Endothelial cell of umbilical vein (primary cell): ENCODE results near the gene MVK. TPM values are rescaled to one million over a fixed set of nuclear protein-coding genes. Genes with fewer than 3 reads are reported as not detected.

ENCODE experiments used
- BruUV-seq: library from RNA; stranded (reverse); fragments of 400-500 nt; replicated peaks from 2 replicates; lab custom pipeline; 2021; lab: Mats Ljungman, UMichigan
- CTCF ChIA-PET: fragments of 300-600, 350-600 bp; sonication (Branson Sonifier 250); formaldehyde crosslinking; loops from one replicate; lab custom pipeline; 2021; ENCODE audit warnings: antibody characterized with exemption, inconsistent platforms; lab: Charles Lee
- POLR2A ChIA-PET: fragments of 300-600, 350-600 bp; sonication (Branson Sonifier 250); formaldehyde crosslinking; loops from one replicate; lab custom pipeline; 2021; ENCODE audit warnings: antibody characterized with exemption, inconsistent platforms; lab: Charles Lee
- DNase-seq: peaks from one replicate; pipeline ENCODE4 v3.0.0-alpha.2; 2011; ENCODE audit warnings: low read depth, low spot score
- FAIRE-seq: peaks from 2 replicates; lab custom pipeline; 2011; peaks lifted over from hg19 to GRCh38; lab: Jason Lieb, UNC
- H2AFZ ChIP-seq: 2 replicates; pipeline ENCODE4 v1.6.0; 2012; ENCODE audit warnings: low read depth, low read length, control low read depth, inconsistent platforms
- H3K27ac ChIP-seq: 2 replicates; pipeline ENCODE4 v1.5.1; 2011; ENCODE audit warnings: low read depth, mild to moderate bottlenecking, control low read depth, low read length, moderate library complexity; ENCODE audit not compliant: insufficient read depth
- H3K27me3 ChIP-seq, 2 experiments: 2 replicates each; pipeline versions ENCODE4 v1.6.0 to v1.6.1; 2011; ENCODE audit warnings: low read length in 2 of 2, mixed read lengths in 1 of 2; ENCODE audit not compliant: control insufficient read depth in 2 of 2, insufficient read depth in 2 of 2
- H3K36me3 ChIP-seq, 2 experiments: 2 replicates in 1 of 2; 3 replicates in 1 of 2; pipeline ENCODE4 v1.5.1; 2011; ENCODE audit warnings: low read length in 2 of 2, mild to moderate bottlenecking in 1 of 2, moderate library complexity in 1 of 2; ENCODE audit not compliant: control insufficient read depth in 2 of 2, insufficient read depth in 2 of 2; ENCODE audit errors: extremely low read depth in 1 of 2
- H3K4me1 ChIP-seq: 3 replicates; pipeline ENCODE4 v1.5.1; 2011; ENCODE audit warnings: mild to moderate bottlenecking, low read length; ENCODE audit not compliant: control insufficient read depth, insufficient read depth; ENCODE audit errors: extremely low read depth
- H3K4me2 ChIP-seq: 2 replicates; pipeline ENCODE4 v1.6.1; 2011; ENCODE audit warnings: low read length, control low read depth, mixed read lengths; ENCODE audit not compliant: insufficient read depth
- H3K4me3 ChIP-seq, 3 experiments: fragments of 200-600 bp in 1 of 3; sonication (generic), shearing (Covaris generic) in 1 of 3; replicated peaks in 1 of 3; 2 replicates each; pipeline ENCODE4 v1.5.1; 2011 to 2016; ENCODE audit warnings: control low read depth in 3 of 3, low read length in 3 of 3, mild to moderate bottlenecking in 2 of 3, inconsistent platforms in 1 of 3, low read depth in 1 of 3, moderate library complexity in 1 of 3; ENCODE audit not compliant: insufficient read depth in 1 of 3
- H3K79me2 ChIP-seq: 2 replicates; pipeline ENCODE4 v1.6.0; 2012; ENCODE audit warnings: low read length, inconsistent platforms; ENCODE audit not compliant: control insufficient read depth, insufficient read depth
- H3K9ac ChIP-seq: replicated peaks from 2 replicates; pipeline ENCODE3; 2011; ENCODE audit warnings: low read length, control low read depth; ENCODE audit not compliant: insufficient read depth; ENCODE audit errors: extremely low read depth
- H3K9me1 ChIP-seq: replicated peaks from 3 replicates; pipeline ENCODE4 v1.6.0; 2011; ENCODE audit warnings: mild to moderate bottlenecking, low read length; ENCODE audit not compliant: control insufficient read depth, insufficient read depth; ENCODE audit errors: extremely low read depth
- H3K9me3 ChIP-seq: replicated peaks from 2 replicates; pipeline ENCODE4 v1.5.1; 2012; ENCODE audit warnings: low read length, inconsistent platforms; ENCODE audit not compliant: control insufficient read depth, insufficient read depth
- H4K20me1 ChIP-seq: replicated peaks from 2 replicates; pipeline ENCODE3; 2011; ENCODE audit warnings: mild to moderate bottlenecking, low read length; ENCODE audit not compliant: control insufficient read depth, insufficient read depth; ENCODE audit errors: extremely low read depth
- EZH2 ChIP-seq: IDR thresholded peaks from 2 replicates; pipeline ENCODE4 v1.6.1; 2012; ENCODE audit warnings: borderline replicate concordance, low read depth, mild to moderate bottlenecking, moderate library complexity, low read length, inconsistent platforms; ENCODE audit not compliant: severe bottlenecking
- FOS ChIP-seq: IDR thresholded peaks from 2 replicates; pipeline ENCODE4 v1.6.1; 2011; ENCODE audit warnings: mild to moderate bottlenecking, low read length, moderate library complexity, borderline replicate concordance; ENCODE audit not compliant: insufficient read depth
- GATA2 ChIP-seq: IDR thresholded peaks from 2 replicates; pipeline ENCODE4 v1.7.0; 2011; ENCODE audit warnings: low read depth, mild to moderate bottlenecking, moderate library complexity, mixed read lengths, low read length; ENCODE audit not compliant: insufficient read length, insufficient read depth
- JUN ChIP-seq: IDR thresholded peaks from 2 replicates; pipeline ENCODE4 v1.6.1; 2011; ENCODE audit warnings: borderline replicate concordance, low read depth; ENCODE audit not compliant: insufficient read length, insufficient read depth
- MYC ChIP-seq: IDR thresholded peaks from one replicate; pipeline ENCODE4 v1.6.1; 2011; ENCODE audit warnings: mild to moderate bottlenecking, low read depth, low read length
- POLR2A ChIP-seq: IDR thresholded peaks from 2 replicates; pipeline ENCODE4 v1.6.1; 2012; ENCODE audit warnings: low read depth, mild to moderate bottlenecking, control low read depth, low read length
- POLR2AphosphoS5 ChIP-seq: IDR thresholded peaks from 2 replicates; pipeline ENCODE4 v1.6.1; 2012; ENCODE audit warnings: low read depth, mild to moderate bottlenecking, control low read depth, low read length, moderate library complexity; ENCODE audit not compliant: insufficient read depth
- dilution Hi-C: fragments of 300-500 bp; cut with MboI; formaldehyde crosslinking; loops from one replicate; pipeline ENCODE4 v1.15.0; 2019; ENCODE audit warnings: low sequenced_read_pairs; ENCODE audit not compliant: extremely low pct_ligation_motif_present
- intact Hi-C: fragments of 100-400 bp; cut with micrococcal nuclease; formaldehyde crosslinking; loops from one replicate; pipeline ENCODE4 v1.10.0; 2022
- polyA plus RNA-seq, 4 experiments: library from polyadenylated mRNA; depleted of rRNA in 3 of 4; stranded (reverse) in 3 of 4; unstranded in 1 of 4; fragments of >200 nt; gene quantifications; 2 replicates each; pipeline versions ENCODE4 v1.2.1 to v1.2.3, GENCODE V29; 2011 to 2012; ENCODE audit warnings: missing spikeins in 1 of 4
- total RNA-seq: library from RNA; stranded (reverse); gene quantifications from 2 replicates; pipeline ENCODE4 v1.2.3, GENCODE V29; 2021
- TF ChIP-seq, protein P1 (sequence below): IDR thresholded peaks from 2 replicates; pipeline ENCODE4 v1.6.1; 2011; ENCODE audit not compliant: insufficient read depth, insufficient read length
- TF ChIP-seq, protein P2 (sequence below), 2 donors: IDR thresholded peaks; 1 replicate in 1 of 2; 2 replicates in 1 of 2; pipeline ENCODE4 v1.5.1; 2011; ENCODE audit warnings: low read length in 2 of 2, mild to moderate bottlenecking in 2 of 2, moderate library complexity in 2 of 2, control low read depth in 1 of 2, inconsistent platforms in 1 of 2, low read depth in 1 of 2; ENCODE audit not compliant: insufficient read depth in 1 of 2; ENCODE audit errors: extremely low read depth in 1 of 2

Gene MVK
- total and polyA plus RNA-seq, 2 donors (not counting 3 experiments of a cell fraction or from before 2014, with no cell fraction given) = 32.6 to 42.6 TPM

DNA sequence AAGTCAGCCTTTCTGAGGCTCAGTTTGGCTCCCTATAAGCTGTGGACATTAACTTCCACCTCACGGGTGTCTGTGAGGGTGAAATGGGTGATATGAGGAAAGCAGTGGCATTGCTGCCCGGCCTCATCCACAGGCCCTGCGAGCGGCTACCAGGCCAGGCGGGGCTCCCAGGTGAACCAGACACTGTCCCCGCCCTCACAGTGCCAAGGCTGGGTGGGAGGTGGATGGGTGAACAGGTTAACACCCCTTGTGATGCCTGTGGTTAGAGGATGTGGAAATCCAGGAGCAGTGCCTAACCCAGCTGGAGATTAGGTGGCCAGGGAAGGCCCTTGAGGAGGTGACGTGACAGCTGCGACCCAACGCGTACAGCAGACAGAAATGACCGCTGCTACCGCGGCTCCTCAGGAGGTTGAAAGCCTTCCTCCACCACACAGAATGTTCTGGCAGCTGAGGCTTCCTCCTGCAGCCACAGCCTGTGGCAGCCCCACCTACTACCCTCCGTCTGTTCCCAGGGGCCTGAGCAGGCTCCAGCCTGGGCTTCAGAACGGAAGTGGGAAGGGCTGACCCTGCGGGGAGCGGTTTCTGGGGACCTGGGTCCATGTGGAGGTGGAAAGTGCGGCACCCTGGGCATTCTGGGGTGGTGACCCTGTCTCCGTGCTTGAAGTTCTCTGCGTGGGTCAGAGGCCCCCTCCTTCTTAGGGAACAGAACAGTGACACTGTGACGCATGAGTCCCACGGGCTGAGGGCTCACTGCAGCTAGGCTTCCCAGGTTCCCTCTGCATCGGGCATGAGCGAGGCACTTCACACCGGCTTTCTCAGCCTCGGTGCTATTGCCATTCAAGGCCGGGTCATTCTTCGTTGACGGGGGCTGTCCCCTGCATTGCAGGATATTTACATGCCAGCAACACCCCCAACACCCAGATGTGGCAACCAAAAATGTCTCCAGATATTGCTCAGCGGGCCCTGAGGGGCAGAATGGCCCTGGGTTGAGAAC is 10.0 kb upstream of the MVK start:
- FAIRE-seq = no peak
- H3K4me2 ChIP-seq = no peak overlapping the region
- DNase-seq = no peak
- H2AFZ ChIP-seq = no peak overlapping the region
- H3K9ac ChIP-seq = no peak overlapping the region
- H3K36me3 ChIP-seq = peaks cover 2 to 7% of the 10 kb centered on the region in 2 experiments
- POLR2A ChIA-PET = no interaction called here
- no peaks in the 10 kb centered on the region for H4K20me1 ChIP-seq
- H3K9me3 ChIP-seq = no peaks in the 10 kb centered on the region
- intact Hi-C loops = no loop called here
- H3K9me1 ChIP-seq = no peaks in the 10 kb centered on the region
- TF ChIP-seq GATA2 = no peak
- no peak for TF ChIP-seq JUN
- no peak overlapping the region for H3K4me3 ChIP-seq
- CTCF ChIA-PET = no interaction called here
- H3K79me2 ChIP-seq = no peaks in the 10 kb centered on the region
- H3K4me1 ChIP-seq = no peaks in the 10 kb centered on the region
- BruUV-seq = no TSS peak
- no peak overlapping the region for H3K27ac ChIP-seq
- H3K27me3 ChIP-seq = no peaks in the 10 kb centered on the region
- dilution Hi-C loops = no loop called here

DNA sequence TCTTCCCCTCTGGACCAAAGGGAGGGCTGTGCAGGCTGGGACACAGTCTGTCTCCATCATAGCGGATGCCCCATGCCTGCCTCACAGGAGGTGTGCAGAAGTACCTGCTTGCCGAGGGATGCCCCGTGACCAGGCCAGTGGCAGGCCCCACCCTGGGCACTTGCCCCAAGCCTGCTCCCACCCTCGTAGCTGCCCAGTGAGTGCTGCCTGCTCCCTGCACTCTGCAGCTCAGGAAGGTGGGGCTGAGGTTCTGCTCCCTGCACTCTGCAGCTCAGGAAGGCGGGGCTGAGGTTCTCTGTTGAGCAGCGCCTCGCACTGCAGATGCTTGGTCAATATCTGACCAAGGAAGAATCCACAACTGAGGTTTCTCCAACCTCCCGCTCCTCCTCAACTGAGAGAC is 7.2 kb upstream of the MVK start:
- Histone ChIP-seq H2AFZ (no peak overlapping the region), H3K9me1 (no peaks in the 10 kb centered on the region), H3K9ac (no peak overlapping the region), H3K79me2 (no peaks in the 10 kb centered on the region), H3K27me3 (no peaks in the 10 kb centered on the region), H4K20me1 (no peaks in the 10 kb centered on the region), H3K4me2 (no peak overlapping the region), H3K4me3 (no peak overlapping the region), H3K9me3 (no peaks in the 10 kb centered on the region), H3K36me3 (peaks cover 2 to 7% of the 10 kb centered on the region in 2 experiments), H3K4me1 (no peaks in the 10 kb centered on the region), H3K27ac (no peak overlapping the region)
- no peak for DNase-seq
- FAIRE-seq = no peak
- no TSS peak for BruUV-seq
- ChIA-PET POLR2A (no interaction called here), CTCF (no interaction called here)
- dilution Hi-C loops = no loop called here
- TF ChIP-seq, protein P1, sequence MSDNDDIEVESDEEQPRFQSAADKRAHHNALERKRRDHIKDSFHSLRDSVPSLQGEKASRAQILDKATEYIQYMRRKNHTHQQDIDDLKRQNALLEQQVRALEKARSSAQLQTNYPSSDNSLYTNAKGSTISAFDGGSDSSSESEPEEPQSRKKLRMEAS = no peak
- no peak for TF ChIP-seq EZH2
- TF ChIP-seq, protein P2, sequence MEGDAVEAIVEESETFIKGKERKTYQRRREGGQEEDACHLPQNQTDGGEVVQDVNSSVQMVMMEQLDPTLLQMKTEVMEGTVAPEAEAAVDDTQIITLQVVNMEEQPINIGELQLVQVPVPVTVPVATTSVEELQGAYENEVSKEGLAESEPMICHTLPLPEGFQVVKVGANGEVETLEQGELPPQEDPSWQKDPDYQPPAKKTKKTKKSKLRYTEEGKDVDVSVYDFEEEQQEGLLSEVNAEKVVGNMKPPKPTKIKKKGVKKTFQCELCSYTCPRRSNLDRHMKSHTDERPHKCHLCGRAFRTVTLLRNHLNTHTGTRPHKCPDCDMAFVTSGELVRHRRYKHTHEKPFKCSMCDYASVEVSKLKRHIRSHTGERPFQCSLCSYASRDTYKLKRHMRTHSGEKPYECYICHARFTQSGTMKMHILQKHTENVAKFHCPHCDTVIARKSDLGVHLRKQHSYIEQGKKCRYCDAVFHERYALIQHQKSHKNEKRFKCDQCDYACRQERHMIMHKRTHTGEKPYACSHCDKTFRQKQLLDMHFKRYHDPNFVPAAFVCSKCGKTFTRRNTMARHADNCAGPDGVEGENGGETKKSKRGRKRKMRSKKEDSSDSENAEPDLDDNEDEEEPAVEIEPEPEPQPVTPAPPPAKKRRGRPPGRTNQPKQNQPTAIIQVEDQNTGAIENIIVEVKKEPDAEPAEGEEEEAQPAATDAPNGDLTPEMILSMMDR (IDR thresholded peaks at IDR 0.05; ENCODE audit: extremely low read depth in 1 of 2, insufficient read depth in 1 of 2, low read depth in 1 of 2, low read length in 2 of 2) = no peak
- TF ChIP-seq POLR2A = no peak
- no peak for TF ChIP-seq MYC
- TF ChIP-seq GATA2 = no peak
- no peak for TF ChIP-seq FOS
- TF ChIP-seq JUN = no peak
- TF ChIP-seq POLR2AphosphoS5 = no peak
- intact Hi-C loops = no loop called here
